Caco-2 (cell line): ENCODE measurements around the gene ZNF804B. TPM values are rescaled to one million over a fixed set of nuclear protein-coding genes. Genes with fewer than 3 reads are reported as not detected.

Experiments used
- BruUV-seq: library from RNA; stranded (reverse); fragments of 400-500 nt; replicated peaks from 2 replicates; lab custom pipeline; 2021; lab: Mats Ljungman, UMichigan
- CTCF ChIA-PET: fragments of 300-600 bp; sonication (Branson Sonifier 250); formaldehyde crosslinking; loops from one replicate; lab custom pipeline; 2022; ENCODE audit warnings: antibody characterized with exemption; lab: Charles Lee
- POLR2A ChIA-PET: fragments of 300-600 bp; sonication (Branson Sonifier 250); formaldehyde crosslinking; loops from one replicate; lab custom pipeline; 2022; ENCODE audit warnings: antibody characterized with exemption; lab: Charles Lee
- DNase-seq, 2 experiments: peaks; one replicate each; pipeline versions ENCODE4 v3.0.0 to v3.0.0-alpha.2; 2020 to 2022
- H3K27me3 ChIP-seq: replicated peaks from 2 replicates; pipeline ENCODE4 v1.6.0; 2011; ENCODE audit warnings: low read length; ENCODE audit not compliant: control insufficient read depth, insufficient read depth
- H3K36me3 ChIP-seq: 2 replicates; pipeline ENCODE4 v1.5.1; 2011; ENCODE audit warnings: low read length; ENCODE audit not compliant: control insufficient read depth, insufficient read depth
- H3K4me1 ChIP-seq: fragments of 250-450 bp; sonication (Bioruptor Pico); 2 replicates; pipeline ENCODE4 v1.5.1; 2020; ENCODE audit warnings: mild to moderate bottlenecking
- H3K4me3 ChIP-seq: 2 replicates; pipeline ENCODE4 v1.5.1; 2011; ENCODE audit warnings: low read depth, mild to moderate bottlenecking, control low read depth, low read length
- H3K9me3 ChIP-seq: fragments of 250-450 bp; sonication (Bioruptor Pico); 2 replicates; pipeline ENCODE4 v1.5.1; 2020; ENCODE audit warnings: mild to moderate bottlenecking, moderate library complexity
- H3K27ac Mint-ChIP-seq: one replicate; pipeline ENCODE4 v1.8.0; 2022; ENCODE audit warnings: mixed read lengths; ENCODE audit not compliant: unreplicated experiment
- H3K27me3 Mint-ChIP-seq: one replicate; pipeline ENCODE4 v1.8.0; 2022; ENCODE audit warnings: mixed read lengths; ENCODE audit not compliant: insufficient read depth, unreplicated experiment
- H3K36me3 Mint-ChIP-seq: one replicate; pipeline ENCODE4 v1.8.0; 2022; ENCODE audit warnings: mild to moderate bottlenecking, mixed read lengths; ENCODE audit not compliant: insufficient read depth, unreplicated experiment
- H3K4me1 Mint-ChIP-seq: one replicate; pipeline ENCODE4 v1.8.0; 2022; ENCODE audit warnings: low read depth, mixed read lengths; ENCODE audit not compliant: unreplicated experiment
- H3K4me3 Mint-ChIP-seq: one replicate; pipeline ENCODE4 v1.8.0; 2022; ENCODE audit warnings: mild to moderate bottlenecking, moderate library complexity, mixed read lengths; ENCODE audit not compliant: unreplicated experiment
- H3K9me3 Mint-ChIP-seq: one replicate; pipeline ENCODE4 v1.8.0; 2022; ENCODE audit warnings: mixed read lengths; ENCODE audit not compliant: unreplicated experiment
- intact Hi-C: fragments of 100-400 bp; cut with micrococcal nuclease; formaldehyde crosslinking; loops from one replicate; pipeline ENCODE4 v1.10.0; 2022; ENCODE audit not compliant: unreplicated experiment
- total RNA-seq: library from RNA; stranded (reverse); gene quantifications from 2 replicates; pipeline ENCODE4 v1.2.3, GENCODE V29; 2022
- TF ChIP-seq, protein P1 (sequence below), 2 experiments: fragments of 200-600 bp in 1 of 2; IDR thresholded peaks; 1 replicate in 1 of 2; 2 replicates in 1 of 2; pipeline versions ENCODE4 v1.5.1 to v1.8.0; 2011 to 2022; ENCODE audit warnings: antibody characterized with exemption in 1 of 2, control low read depth in 1 of 2, inconsistent platforms in 1 of 2, low read depth in 1 of 2, low read length in 1 of 2, mild to moderate bottlenecking in 1 of 2, moderate library complexity in 1 of 2; ENCODE audit not compliant: insufficient read depth in 1 of 2, severe bottlenecking in 1 of 2, unreplicated experiment in 1 of 2

Gene ZNF804B
- total RNA-seq, 1 experiment from 2014 or later: not detected

DNA sequence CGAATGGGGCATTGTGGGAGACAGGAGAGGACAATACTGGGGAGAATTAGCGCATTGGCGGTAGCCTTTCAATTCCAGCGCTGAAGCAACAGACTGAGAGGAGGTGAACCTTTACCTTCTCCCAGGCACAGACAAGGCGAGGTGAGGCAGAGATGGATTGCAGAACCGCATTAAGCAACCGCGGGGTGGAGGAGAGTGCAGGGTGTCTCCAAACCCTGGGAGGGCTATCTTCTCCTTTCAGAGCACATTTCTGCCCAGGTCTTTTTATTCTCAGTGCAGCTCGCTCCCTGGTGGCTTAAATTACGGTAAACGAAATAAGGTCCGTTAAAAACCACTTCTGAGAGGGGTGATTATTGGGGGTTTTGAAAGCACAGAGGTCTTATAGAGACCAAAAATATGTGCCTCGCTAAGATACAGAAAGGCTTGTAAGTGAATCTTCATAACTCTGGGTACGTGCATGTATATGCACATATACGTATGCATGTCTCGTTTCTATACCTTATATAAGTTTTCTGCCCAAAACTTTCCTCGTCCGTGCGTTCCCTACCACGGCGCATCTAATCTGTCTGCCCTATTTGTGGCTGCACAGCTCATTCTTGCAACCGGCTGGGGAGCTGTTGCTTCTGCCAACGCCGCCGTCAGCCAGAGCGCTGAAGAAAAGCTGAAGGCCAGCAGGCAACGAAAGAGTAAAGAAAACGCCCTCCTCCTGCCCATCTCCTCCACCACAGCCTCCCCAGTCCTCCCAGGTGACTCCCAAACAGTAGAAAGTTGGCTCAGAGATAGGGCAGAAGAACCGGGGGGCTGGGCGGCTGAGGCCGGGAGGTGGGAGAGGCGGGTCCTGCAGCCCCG lies 895 bp upstream of the ZNF804B start:
- Mint-ChIP-seq H3K27me3 (peaks cover 3% of the 10 kb centered on the region), H3K4me1 (no peaks in the 10 kb centered on the region), H3K4me3 (no peak overlapping the region), H3K36me3 (no peaks in the 10 kb centered on the region), H3K9me3 (no peaks in the 10 kb centered on the region), H3K27ac (no peak overlapping the region)
- POLR2A ChIA-PET: no interaction called here
- TF ChIP-seq, protein P1, sequence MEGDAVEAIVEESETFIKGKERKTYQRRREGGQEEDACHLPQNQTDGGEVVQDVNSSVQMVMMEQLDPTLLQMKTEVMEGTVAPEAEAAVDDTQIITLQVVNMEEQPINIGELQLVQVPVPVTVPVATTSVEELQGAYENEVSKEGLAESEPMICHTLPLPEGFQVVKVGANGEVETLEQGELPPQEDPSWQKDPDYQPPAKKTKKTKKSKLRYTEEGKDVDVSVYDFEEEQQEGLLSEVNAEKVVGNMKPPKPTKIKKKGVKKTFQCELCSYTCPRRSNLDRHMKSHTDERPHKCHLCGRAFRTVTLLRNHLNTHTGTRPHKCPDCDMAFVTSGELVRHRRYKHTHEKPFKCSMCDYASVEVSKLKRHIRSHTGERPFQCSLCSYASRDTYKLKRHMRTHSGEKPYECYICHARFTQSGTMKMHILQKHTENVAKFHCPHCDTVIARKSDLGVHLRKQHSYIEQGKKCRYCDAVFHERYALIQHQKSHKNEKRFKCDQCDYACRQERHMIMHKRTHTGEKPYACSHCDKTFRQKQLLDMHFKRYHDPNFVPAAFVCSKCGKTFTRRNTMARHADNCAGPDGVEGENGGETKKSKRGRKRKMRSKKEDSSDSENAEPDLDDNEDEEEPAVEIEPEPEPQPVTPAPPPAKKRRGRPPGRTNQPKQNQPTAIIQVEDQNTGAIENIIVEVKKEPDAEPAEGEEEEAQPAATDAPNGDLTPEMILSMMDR (IDR thresholded peaks at IDR 0.05; ENCODE audit: insufficient read depth in 1 of 2, low read depth in 1 of 2, low read length in 1 of 2, severe bottlenecking in 1 of 2, unreplicated experiment in 1 of 2): no peak
- DNase-seq: no peak
- no peaks in the 10 kb centered on the region for H3K27me3 ChIP-seq
- H3K4me3 ChIP-seq: no peak overlapping the region
- no peaks in the 10 kb centered on the region for H3K9me3 ChIP-seq
- no peaks in the 10 kb centered on the region for H3K36me3 ChIP-seq
- no TSS peak for BruUV-seq
- CTCF ChIA-PET: no interaction called here
- H3K4me1 ChIP-seq: no peaks in the 10 kb centered on the region
- intact Hi-C loops: no loop called here

DNA sequence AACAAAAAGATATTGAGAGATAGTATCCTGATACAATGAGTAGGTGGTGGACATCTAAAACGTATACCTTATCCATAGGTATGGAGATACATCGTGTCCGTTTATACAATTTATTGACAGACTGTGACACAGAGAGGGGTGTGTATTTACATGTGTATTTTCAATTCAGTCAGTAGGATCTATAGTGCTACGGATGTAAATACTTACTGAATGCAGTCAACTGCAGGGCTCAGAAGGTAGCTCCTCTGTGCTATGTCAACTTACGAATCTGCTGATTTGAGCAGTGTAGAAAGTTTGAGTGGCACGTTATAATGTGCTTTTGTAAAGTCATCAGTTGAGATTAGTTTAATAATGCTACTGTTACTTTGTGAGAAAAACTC lies 626 bp downstream of the ZNF804B start:
- Histone ChIP-seq H3K27me3 (no peaks in the 10 kb centered on the region), H3K4me3 (no peak overlapping the region), H3K36me3 (no peaks in the 10 kb centered on the region), H3K9me3 (no peaks in the 10 kb centered on the region), H3K4me1 (no peaks in the 10 kb centered on the region)
- ChIA-PET CTCF (no interaction called here), POLR2A (no interaction called here)
- Mint-ChIP-seq H3K27ac (no peak overlapping the region), H3K4me3 (no peak overlapping the region), H3K9me3 (no peaks in the 10 kb centered on the region), H3K27me3 (peaks cover 3% of the 10 kb centered on the region), H3K36me3 (no peaks in the 10 kb centered on the region), H3K4me1 (no peaks in the 10 kb centered on the region)
- intact Hi-C loops: no loop called here
- TF ChIP-seq, protein P1 (IDR thresholded peaks at IDR 0.05; ENCODE audit: insufficient read depth in 1 of 2, low read depth in 1 of 2, low read length in 1 of 2, severe bottlenecking in 1 of 2, unreplicated experiment in 1 of 2): no peak
- BruUV-seq: no TSS peak
- no peak for DNase-seq

DNA sequence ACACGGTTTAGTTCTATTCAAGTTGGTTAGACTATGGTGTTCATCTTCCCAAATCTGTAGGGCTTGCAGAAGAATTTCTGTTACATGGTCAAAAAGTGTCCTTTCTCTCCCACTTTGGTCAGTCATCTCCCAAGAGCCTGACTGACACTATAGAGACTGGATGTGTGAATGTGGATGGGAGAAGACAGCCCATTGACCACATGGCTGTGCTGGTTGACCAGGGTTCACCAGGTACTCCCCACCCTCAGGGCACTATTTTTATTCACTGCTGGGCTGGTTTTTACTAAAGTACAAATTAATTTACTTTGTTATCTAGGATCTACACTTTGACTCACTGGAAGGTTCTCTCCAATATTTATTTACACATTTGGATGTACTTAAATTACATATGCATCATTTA lies 2.3 kb downstream of the ZNF804B start:
- TF ChIP-seq, protein P1 (IDR thresholded peaks at IDR 0.05; ENCODE audit: insufficient read depth in 1 of 2, low read depth in 1 of 2, low read length in 1 of 2, severe bottlenecking in 1 of 2, unreplicated experiment in 1 of 2): no peak
- POLR2A ChIA-PET: no interaction called here
- H3K27ac Mint-ChIP-seq: no peak overlapping the region
- Histone ChIP-seq H3K9me3 (no peaks in the 10 kb centered on the region), H3K27me3 (no peaks in the 10 kb centered on the region), H3K4me1 (no peaks in the 10 kb centered on the region), H3K4me3 (no peak overlapping the region), H3K36me3 (no peaks in the 10 kb centered on the region)
- no peaks in the 10 kb centered on the region for H3K9me3 Mint-ChIP-seq
- peaks cover 3% of the 10 kb centered on the region for H3K27me3 Mint-ChIP-seq
- H3K36me3 Mint-ChIP-seq: no peaks in the 10 kb centered on the region
- DNase-seq: no peak
- intact Hi-C loops: no loop called here
- CTCF ChIA-PET: no interaction called here
- no peak overlapping the region for H3K4me3 Mint-ChIP-seq
- no TSS peak for BruUV-seq
- H3K4me1 Mint-ChIP-seq: no peaks in the 10 kb centered on the region
